ENCODE measurements around the gene PAOX. TPM values are rescaled to one million over a fixed set of nuclear protein-coding genes. Genes with fewer than 3 reads are reported as not detected.

The PAOX gene
- total and polyA plus RNA-seq, 2 experiments from 2014 or later = 4.1 to 8.7 TPM

DNA sequence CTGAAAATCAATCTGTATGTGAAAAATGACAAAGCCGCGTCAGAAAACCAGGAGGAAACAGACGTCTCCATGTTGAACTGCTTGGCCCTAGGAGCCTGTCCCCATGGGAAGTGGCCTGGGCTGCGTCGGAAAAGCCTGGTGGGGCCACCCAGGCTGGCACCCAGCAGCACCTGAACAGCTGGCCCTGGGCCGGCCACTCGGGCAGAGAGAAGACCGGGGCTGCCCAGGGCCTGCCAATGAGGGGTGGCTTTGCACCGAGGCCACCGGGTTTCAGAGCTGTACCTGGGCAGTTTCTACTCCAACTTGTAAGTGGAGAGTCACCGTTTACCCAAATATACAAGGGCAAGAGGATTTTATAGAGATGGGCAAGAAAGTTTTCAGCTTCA is 20.1 kb upstream of the PAOX start:
- DNase-seq (ENCODE audit: low spot score) = no peak
- Histone ChIP-seq H3K9me2 (ENCODE audit: insufficient read depth) (no peaks in the 10 kb centered on the region), H4K20me1 (replicated peaks; ENCODE audit: insufficient read depth) (no peaks in the 10 kb centered on the region; the same call in 1 of the 2 replicates), H3K4me1 (ENCODE audit: insufficient read depth) (no peaks in the 10 kb centered on the region), H3K27ac (ENCODE audit: low read depth) (no peak overlapping the region), H3K36me3 (ENCODE audit: insufficient read depth) (no peaks in the 10 kb centered on the region), H3K4me2 (no peak overlapping the region), H3K27me3 (ENCODE audit: insufficient read depth) (peaks cover 6% of the 10 kb centered on the region; the same call in 1 of the 2 replicates), H2AFZ (no peak overlapping the region), H3F3A (replicated peaks; ENCODE audit: low read depth) (no peaks in the 10 kb centered on the region; the same call in 1 of the 2 replicates), H3K4me3 (no peak overlapping the region), H3K79me2 (replicated peaks; ENCODE audit: insufficient read depth) (0 out of 2 replicates have a peak, but pooled peaks cover 4% of the 10 kb centered on the region)
- Mint-ChIP-seq H3K4me1 (no peaks in the 10 kb centered on the region; the same call in 2 of the 3 replicates), H3K27ac (no peak overlapping the region), H3K4me3 (peak overlapping the region; percentile 17; the same call in 1 of the 3 replicates), H3K27me3 (ENCODE audit: insufficient read depth, low read depth, poor library complexity) (peaks cover 9% of the 10 kb centered on the region), H3K9me3 (no peaks in the 10 kb centered on the region), H3K36me3 (ENCODE audit: low read depth) (peaks cover 23% of the 10 kb centered on the region)
- no peak for ATAC-seq
- TF ChIP-seq REST (IDR thresholded peaks at IDR 0.05; ENCODE audit: unreplicated experiment) = no peak
- no peak for TF ChIP-seq JUNB (IDR thresholded peaks at IDR 0.05; ENCODE audit: unreplicated experiment)
- no peak for TF ChIP-seq NANOG (IDR thresholded peaks at IDR 0.05; ENCODE audit: borderline replicate concordance)
- TF ChIP-seq ZNF331 (CRISPR knock-in tag; IDR thresholded peaks at IDR 0.05; ENCODE audit: low read depth) = no peak
- TF ChIP-seq CREB1 (CRISPR knock-in tag; IDR thresholded peaks at IDR 0.05; ENCODE audit: low read depth) = no peak
- TF ChIP-seq STAT1 (IDR thresholded peaks at IDR 0.05; ENCODE audit: unreplicated experiment) = no peak
- TF ChIP-seq, protein P1, sequence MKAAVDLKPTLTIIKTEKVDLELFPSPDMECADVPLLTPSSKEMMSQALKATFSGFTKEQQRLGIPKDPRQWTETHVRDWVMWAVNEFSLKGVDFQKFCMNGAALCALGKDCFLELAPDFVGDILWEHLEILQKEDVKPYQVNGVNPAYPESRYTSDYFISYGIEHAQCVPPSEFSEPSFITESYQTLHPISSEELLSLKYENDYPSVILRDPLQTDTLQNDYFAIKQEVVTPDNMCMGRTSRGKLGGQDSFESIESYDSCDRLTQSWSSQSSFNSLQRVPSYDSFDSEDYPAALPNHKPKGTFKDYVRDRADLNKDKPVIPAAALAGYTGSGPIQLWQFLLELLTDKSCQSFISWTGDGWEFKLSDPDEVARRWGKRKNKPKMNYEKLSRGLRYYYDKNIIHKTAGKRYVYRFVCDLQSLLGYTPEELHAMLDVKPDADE (IDR thresholded peaks at IDR 0.05) = no peak
- TF ChIP-seq POLR2AphosphoS5 (IDR thresholded peaks at IDR 0.05; ENCODE audit: low read depth) = no peak
- TF ChIP-seq EZH2 (IDR thresholded peaks at IDR 0.05; ENCODE audit: low read depth, unreplicated experiment) = no peak
- TF ChIP-seq, protein P2, sequence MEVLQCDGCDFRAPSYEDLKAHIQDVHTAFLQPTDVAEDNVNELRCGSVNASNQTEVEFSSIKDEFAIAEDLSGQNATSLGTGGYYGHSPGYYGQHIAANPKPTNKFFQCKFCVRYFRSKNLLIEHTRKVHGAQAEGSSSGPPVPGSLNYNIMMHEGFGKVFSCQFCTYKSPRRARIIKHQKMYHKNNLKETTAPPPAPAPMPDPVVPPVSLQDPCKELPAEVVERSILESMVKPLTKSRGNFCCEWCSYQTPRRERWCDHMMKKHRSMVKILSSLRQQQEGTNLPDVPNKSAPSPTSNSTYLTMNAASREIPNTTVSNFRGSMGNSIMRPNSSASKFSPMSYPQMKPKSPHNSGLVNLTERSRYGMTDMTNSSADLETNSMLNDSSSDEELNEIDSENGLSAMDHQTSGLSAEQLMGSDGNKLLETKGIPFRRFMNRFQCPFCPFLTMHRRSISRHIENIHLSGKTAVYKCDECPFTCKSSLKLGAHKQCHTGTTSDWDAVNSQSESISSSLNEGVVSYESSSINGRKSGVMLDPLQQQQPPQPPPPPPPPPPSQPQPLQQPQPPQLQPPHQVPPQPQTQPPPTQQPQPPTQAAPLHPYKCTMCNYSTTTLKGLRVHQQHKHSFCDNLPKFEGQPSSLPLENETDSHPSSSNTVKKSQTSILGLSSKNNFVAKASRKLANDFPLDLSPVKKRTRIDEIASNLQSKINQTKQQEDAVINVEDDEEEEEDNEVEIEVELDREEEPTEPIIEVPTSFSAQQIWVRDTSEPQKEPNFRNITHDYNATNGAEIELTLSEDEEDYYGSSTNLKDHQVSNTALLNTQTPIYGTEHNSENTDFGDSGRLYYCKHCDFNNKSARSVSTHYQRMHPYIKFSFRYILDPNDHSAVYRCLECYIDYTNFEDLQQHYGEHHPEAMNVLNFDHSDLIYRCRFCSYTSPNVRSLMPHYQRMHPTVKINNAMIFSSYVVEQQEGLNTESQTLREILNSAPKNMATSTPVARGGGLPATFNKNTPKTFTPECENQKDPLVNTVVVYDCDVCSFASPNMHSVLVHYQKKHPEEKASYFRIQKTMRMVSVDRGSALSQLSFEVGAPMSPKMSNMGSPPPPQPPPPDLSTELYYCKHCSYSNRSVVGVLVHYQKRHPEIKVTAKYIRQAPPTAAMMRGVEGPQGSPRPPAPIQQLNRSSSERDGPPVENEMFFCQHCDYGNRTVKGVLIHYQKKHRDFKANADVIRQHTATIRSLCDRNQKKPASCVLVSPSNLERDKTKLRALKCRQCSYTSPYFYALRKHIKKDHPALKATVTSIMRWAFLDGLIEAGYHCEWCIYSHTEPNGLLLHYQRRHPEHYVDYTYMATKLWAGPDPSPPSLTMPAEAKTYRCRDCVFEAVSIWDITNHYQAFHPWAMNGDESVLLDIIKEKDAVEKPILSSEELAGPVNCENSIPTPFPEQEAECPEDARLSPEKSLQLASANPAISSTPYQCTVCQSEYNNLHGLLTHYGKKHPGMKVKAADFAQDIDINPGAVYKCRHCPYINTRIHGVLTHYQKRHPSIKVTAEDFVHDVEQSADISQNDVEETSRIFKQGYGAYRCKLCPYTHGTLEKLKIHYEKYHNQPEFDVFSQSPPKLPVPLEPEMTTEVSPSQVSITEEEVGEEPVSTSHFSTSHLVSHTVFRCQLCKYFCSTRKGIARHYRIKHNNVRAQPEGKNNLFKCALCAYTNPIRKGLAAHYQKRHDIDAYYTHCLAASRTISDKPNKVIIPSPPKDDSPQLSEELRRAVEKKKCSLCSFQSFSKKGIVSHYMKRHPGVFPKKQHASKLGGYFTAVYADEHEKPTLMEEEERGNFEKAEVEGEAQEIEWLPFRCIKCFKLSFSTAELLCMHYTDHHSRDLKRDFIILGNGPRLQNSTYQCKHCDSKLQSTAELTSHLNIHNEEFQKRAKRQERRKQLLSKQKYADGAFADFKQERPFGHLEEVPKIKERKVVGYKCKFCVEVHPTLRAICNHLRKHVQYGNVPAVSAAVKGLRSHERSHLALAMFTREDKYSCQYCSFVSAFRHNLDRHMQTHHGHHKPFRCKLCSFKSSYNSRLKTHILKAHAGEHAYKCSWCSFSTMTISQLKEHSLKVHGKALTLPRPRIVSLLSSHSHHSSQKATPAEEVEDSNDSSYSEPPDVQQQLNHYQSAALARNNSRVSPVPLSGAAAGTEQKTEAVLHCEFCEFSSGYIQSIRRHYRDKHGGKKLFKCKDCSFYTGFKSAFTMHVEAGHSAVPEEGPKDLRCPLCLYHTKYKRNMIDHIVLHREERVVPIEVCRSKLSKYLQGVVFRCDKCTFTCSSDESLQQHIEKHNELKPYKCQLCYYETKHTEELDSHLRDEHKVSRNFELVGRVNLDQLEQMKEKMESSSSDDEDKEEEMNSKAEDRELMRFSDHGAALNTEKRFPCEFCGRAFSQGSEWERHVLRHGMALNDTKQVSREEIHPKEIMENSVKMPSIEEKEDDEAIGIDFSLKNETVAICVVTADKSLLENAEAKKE (CRISPR knock-in tag; IDR thresholded peaks at IDR 0.05) = no peak

Data from GM23338 (cell line).